Measurements from ENCODE around the gene DUSP22. TPM values are rescaled to one million over a fixed set of nuclear protein-coding genes. Genes with fewer than 3 reads are reported as not detected.

Gene DUSP22
- total RNA-seq, 1 donor from 2014 or later, result 22.0 TPM

DNA sequence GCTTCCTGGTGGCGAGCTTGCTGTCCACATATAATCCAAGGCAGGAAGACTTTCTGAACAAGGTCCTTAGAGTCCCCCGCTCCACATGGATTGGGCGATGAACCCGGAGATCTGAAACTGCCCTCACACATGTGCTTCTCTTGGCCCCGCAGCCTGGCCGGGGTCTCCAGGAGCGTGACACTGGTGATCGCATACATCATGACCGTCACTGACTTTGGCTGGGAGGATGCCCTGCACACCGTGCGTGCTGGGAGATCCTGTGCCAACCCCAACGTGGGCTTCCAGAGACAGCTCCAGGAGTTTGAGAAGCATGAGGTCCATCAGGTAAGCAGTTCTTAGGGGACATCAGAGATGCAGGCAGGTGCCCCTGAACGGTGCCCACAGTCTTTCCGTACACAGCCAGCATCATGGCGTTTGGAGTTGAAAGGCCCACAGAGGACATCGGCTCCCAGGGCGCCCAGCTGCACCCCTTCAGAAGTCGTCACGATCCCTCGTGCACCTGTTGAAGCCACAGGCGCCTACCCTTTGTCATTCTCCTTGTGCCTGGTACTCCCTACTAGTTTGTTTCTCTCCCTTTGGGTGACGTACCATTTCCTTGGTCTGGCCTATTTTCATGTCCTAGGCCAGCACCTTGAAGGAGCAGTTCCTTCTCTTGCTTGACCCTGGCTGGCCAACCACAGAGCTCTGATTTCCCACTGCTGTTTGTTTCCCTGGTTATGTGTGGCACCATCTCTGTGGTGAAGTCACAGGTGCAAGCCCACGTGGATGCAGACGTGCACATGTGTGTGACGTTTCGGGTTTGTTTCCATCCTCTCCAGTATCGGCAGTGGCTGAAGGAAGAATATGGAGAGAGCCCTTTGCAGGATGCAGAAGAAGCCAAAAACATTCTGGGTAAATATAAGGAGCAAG lies 55.9 kb downstream of the DUSP22 start:
- Mint-ChIP-seq H3K9me3 (no peaks in the 10 kb centered on the region), H3K27ac (no peak overlapping the region), H3K36me3 (ENCODE audit: low read depth) (peaks cover 7% of the 10 kb centered on the region), H3K27me3 (ENCODE audit: insufficient read depth) (peaks cover 2% of the 10 kb centered on the region), H3K4me3 (no peak overlapping the region), H3K4me1 (ENCODE audit: low read depth) (no peaks in the 10 kb centered on the region)
- no peak for DNase-seq (ENCODE audit: low spot score)
- intact Hi-C loops (cut with micrococcal nuclease), result no loop called here

DNA sequence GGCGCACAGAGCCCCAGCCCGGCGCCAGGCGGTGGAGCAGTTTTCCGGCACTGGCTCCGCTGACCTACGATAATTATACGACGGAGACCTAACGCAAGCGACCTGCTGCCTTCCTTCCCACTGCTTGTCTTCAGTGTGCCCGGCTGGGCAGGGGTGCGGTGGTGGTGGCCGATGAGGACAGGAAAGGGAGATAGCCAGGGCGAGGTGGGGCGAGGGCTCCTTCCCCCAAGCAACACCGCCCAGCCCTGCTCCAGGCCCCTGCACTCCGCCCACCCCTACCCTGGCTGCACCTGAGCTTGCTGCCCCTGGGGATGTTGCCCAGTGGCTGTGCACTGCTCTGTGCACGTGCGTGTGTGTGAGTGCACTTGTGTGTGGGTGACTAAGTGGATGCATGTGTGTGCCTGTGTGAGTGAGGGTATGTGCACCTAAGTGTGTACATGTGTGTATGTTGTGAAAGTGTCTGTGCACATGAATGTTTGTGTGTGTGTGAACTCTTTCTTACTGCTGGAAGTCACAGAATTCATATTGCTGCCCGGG lies 56.6 kb downstream of the DUSP22 start:
- peaks cover 7% of the 10 kb centered on the region for H3K36me3 Mint-ChIP-seq (ENCODE audit: low read depth)
- peaks cover 2% of the 10 kb centered on the region for H3K27me3 Mint-ChIP-seq (ENCODE audit: insufficient read depth)
- H3K4me1 Mint-ChIP-seq (ENCODE audit: low read depth), result no peaks in the 10 kb centered on the region
- intact Hi-C loops (cut with micrococcal nuclease), result no loop called here
- DNase-seq (ENCODE audit: low spot score), result no peak
- H3K27ac Mint-ChIP-seq, result no peak overlapping the region
- H3K4me3 Mint-ChIP-seq, result no peak overlapping the region
- no peaks in the 10 kb centered on the region for H3K9me3 Mint-ChIP-seq

DNA sequence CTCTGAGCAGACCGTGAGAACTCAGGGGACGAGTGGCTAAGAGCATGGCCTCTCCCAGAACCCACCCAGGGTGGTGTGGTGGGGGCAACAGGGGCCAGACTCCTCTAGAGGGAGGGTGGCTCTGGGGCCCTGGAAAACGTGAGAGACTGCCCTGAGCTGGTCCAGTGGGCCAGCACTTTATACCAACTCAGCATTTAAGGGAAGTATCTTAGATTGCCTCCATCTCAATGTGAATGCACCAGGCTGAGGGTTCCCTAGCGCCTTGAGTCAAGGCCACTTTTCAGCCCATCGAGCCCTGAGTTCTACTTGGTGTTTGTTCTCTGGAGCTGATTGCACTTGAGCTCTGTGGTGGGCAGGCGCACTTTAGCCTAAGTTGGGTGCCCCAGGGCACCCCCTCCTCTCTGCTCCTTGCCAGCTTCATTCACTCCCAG lies 57.2 kb downstream of the DUSP22 start:
- H3K4me1 Mint-ChIP-seq (ENCODE audit: low read depth), result no peaks in the 10 kb centered on the region
- peaks cover 7% of the 10 kb centered on the region for H3K36me3 Mint-ChIP-seq (ENCODE audit: low read depth)
- H3K27me3 Mint-ChIP-seq (ENCODE audit: insufficient read depth), result no peaks in the 10 kb centered on the region
- H3K27ac Mint-ChIP-seq, result no peak overlapping the region
- no peaks in the 10 kb centered on the region for H3K9me3 Mint-ChIP-seq
- no peak overlapping the region for H3K4me3 Mint-ChIP-seq
- intact Hi-C loops (cut with micrococcal nuclease), result no loop called here
- no peak for DNase-seq (ENCODE audit: low spot score)

DNA sequence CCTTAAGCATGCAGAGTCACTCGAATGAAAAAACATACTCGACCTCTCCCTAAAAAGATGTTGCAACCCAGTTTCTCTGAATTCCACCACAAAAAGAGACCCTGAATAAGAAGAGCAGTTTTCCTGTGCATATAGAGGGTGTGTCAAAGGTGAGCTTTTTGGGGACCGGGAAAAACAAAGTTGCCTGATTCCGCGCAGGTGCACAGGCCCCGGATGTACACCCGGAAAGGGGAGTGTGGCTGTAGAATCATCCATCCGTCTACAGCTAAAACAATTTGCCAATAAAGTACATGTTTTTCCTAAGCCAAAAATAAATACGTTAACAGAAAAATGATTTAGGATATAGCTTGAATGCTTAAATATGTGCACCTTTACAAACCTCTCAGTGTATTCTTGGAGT lies 58.1 kb downstream of the DUSP22 start:
- Mint-ChIP-seq H3K36me3 (ENCODE audit: low read depth) (peaks cover 7% of the 10 kb centered on the region), H3K27me3 (ENCODE audit: insufficient read depth) (no peaks in the 10 kb centered on the region), H3K9me3 (no peaks in the 10 kb centered on the region), H3K4me1 (ENCODE audit: low read depth) (no peaks in the 10 kb centered on the region), H3K27ac (no peak overlapping the region), H3K4me3 (no peak overlapping the region)
- DNase-seq (ENCODE audit: low spot score), result no peak
- intact Hi-C loops (cut with micrococcal nuclease), result no loop called here

DNA sequence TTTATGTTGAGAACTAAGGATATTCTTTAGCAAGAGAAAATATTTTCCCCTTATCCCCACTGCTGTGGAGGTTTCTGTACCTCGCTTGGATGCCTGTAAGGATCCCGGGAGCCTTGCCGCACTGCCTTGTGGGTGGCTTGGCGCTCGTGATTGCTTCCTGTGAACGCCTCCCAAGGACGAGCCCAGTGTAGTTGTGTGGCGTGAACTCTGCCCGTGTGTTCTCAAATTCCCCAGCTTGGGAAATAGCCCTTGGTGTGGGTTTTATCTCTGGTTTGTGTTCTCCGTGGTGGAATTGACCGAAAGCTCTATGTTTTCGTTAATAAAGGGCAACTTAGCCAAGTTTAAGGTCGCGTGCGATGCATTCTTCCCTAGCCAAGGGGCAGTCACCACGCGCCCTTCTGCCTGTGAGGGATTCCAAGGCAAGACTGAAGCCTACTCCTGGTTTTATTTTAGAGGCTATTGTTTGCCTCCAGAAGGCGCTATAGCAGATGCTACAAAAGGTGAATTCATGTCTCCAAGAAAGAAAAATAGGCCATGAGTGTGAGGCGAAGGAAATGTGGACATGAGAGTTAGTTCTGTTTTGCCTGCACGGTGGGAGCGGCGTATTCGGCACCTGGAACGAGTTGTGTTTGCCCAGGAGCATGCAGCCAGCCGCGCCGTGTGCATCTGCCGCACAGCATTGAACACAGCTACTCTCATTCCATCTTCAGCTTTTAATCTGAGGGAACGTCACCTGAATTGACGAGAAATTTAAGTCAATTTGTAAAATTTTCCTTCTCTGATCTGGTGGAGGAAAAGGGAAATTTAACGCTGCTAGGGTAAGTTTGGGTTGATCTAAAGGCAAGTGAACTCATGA lies 59.0 kb downstream of the DUSP22 start:
- H3K27me3 Mint-ChIP-seq (ENCODE audit: insufficient read depth), result no peaks in the 10 kb centered on the region
- no peak for DNase-seq (ENCODE audit: low spot score)
- H3K4me1 Mint-ChIP-seq (ENCODE audit: low read depth), result no peaks in the 10 kb centered on the region
- H3K36me3 Mint-ChIP-seq (ENCODE audit: low read depth), result peaks cover 7% of the 10 kb centered on the region
- no peak overlapping the region for H3K4me3 Mint-ChIP-seq
- no peaks in the 10 kb centered on the region for H3K9me3 Mint-ChIP-seq
- no peak overlapping the region for H3K27ac Mint-ChIP-seq
- intact Hi-C loops (cut with micrococcal nuclease), result no loop called here

DNA sequence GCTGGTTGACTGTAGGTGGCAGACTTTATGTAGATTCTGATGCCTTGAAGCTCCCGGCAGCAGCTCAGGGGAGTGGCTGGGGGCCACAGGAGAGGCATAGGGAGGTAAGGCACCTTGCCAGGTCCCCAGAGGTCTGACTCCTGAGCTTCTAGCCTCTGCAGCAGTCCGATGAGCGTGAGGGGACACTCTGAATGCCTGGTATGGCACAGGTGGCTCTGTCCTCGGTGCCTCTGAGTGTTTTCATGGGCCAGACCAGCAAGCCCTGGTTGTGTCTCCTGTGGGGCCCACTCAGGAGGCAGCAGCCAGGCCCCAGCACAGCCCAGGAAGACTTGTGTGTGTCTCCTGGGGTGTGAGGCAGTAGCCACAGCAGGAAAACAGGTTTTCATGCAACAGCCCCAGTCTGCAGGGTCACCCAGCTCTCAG lies 59.6 kb downstream of the DUSP22 start:
- no peaks in the 10 kb centered on the region for H3K27me3 Mint-ChIP-seq (ENCODE audit: insufficient read depth)
- H3K4me3 Mint-ChIP-seq, result no peak overlapping the region
- no peak for DNase-seq (ENCODE audit: low spot score)
- H3K36me3 Mint-ChIP-seq (ENCODE audit: low read depth), result peaks cover 7% of the 10 kb centered on the region
- no peak overlapping the region for H3K27ac Mint-ChIP-seq
- H3K4me1 Mint-ChIP-seq (ENCODE audit: low read depth), result peaks cover 1% of the 10 kb centered on the region
- intact Hi-C loops (cut with micrococcal nuclease), result no loop called here
- no peaks in the 10 kb centered on the region for H3K9me3 Mint-ChIP-seq

DNA sequence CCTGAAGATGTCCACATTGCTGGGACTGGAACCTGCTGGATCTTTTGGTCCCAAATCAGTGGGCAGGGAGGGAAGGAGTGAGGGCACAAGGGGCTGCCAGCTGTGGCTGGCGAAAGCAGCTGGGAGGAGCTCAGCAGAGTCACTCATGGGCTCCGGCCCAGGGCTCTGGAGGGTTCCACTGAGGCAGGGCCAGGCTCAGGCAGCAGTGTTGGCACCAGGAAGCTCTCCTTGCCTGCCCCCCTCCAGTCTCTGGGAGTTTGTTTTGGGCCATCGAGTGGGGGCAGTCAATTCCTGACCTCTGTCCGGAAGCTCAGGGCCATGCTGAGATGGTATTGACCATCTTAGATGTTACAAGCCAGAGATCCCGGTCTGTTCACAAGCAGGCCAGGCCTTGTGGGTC lies 60.2 kb downstream of the DUSP22 start:
- DNase-seq (ENCODE audit: low spot score), result no peak
- no peak overlapping the region for H3K4me3 Mint-ChIP-seq
- H3K27ac Mint-ChIP-seq, result no peak overlapping the region
- H3K36me3 Mint-ChIP-seq (ENCODE audit: low read depth), result peaks cover 7% of the 10 kb centered on the region
- H3K9me3 Mint-ChIP-seq, result no peaks in the 10 kb centered on the region
- H3K4me1 Mint-ChIP-seq (ENCODE audit: low read depth), result peaks cover 4% of the 10 kb centered on the region
- no peaks in the 10 kb centered on the region for H3K27me3 Mint-ChIP-seq (ENCODE audit: insufficient read depth)
- intact Hi-C loops (cut with micrococcal nuclease), result no loop called here

DNA sequence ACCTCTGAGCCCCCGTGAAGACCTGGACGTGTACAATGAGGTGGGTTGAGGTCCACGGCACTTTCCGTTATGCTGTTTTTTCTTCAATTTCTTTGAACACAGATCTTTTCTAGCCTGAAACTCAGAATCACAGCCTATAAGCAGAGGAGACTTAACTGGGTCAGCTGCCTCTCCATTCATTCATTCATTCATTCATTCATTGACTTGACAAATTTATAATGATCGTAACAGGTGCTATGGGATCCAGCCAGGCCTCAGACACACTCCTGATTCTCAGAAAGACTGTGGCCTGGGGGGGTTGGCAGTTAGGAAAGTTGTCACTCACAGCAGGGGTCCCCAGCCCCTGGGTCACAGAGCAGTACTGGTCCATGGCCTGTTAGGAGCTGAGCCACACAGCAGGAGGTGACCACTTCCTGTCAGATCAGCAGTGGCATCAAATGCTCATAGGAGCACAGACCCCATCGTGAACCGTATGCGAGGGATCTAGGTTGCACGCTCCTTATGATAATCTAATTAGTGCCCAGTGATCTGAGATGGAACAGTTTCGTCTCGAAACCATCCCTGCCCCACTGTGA lies 60.7 kb downstream of the DUSP22 start:
- intact Hi-C loops (cut with micrococcal nuclease), result no loop called here
- Mint-ChIP-seq H3K27me3 (ENCODE audit: insufficient read depth) (no peaks in the 10 kb centered on the region), H3K4me1 (ENCODE audit: low read depth) (peaks cover 4% of the 10 kb centered on the region), H3K27ac (no peak overlapping the region), H3K9me3 (no peaks in the 10 kb centered on the region), H3K4me3 (no peak overlapping the region), H3K36me3 (ENCODE audit: low read depth) (peaks cover 7% of the 10 kb centered on the region)
- DNase-seq (ENCODE audit: low spot score), result no peak

DNA sequence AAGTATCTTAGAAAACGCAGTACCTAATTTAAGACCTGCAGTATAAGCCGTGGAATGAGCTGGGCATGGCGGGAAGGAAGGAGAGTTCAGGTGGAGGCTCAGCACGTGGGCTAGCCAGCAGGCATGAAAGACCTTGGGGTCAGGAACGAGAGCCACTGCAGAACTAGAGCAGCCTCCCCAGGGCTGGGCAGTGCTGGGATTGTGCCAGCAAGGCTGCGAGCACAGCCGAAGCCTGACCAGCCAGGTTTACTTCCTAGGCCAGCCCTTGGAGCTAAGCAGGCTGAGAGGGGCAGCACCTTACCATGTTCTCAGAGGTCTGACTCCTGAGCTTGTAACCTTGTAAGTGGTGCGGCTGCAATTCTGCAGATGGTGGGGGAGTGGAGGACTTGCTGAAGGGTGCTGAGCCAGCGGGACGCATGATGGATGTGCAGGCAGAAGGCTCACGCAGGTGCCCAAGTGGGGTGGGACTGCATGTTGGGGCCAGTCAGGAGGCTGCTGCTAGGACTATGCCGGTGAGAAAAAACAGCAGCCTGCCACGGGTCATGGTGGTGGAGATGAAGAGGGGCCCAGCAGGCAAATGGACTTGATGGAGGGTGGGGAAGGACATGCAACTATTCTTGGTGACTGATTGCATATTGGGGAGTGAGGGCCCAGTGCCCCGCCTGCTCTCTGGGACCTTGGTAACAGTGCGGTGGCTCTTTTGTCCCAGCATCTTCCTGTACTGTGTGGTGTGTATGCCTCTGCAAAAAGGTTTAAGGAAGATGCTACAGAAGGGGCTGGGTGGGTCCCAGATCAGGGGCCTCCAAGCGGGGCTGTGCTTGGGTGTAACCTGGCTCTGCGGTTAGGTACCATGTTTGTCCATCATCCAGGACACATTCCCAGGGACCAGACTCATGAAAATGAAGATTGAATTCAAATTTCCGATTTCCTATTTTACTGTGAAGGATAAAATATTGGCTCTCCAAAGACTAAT lies 61.6 kb downstream of the DUSP22 start:
- Mint-ChIP-seq H3K36me3 (ENCODE audit: low read depth) (peaks cover 2% of the 10 kb centered on the region), H3K27me3 (ENCODE audit: insufficient read depth) (no peaks in the 10 kb centered on the region), H3K4me1 (ENCODE audit: low read depth) (peaks cover 4% of the 10 kb centered on the region), H3K4me3 (no peak overlapping the region), H3K9me3 (no peaks in the 10 kb centered on the region), H3K27ac (no peak overlapping the region)
- DNase-seq (ENCODE audit: low spot score), result no peak
- intact Hi-C loops (cut with micrococcal nuclease), result no loop called here

DNA sequence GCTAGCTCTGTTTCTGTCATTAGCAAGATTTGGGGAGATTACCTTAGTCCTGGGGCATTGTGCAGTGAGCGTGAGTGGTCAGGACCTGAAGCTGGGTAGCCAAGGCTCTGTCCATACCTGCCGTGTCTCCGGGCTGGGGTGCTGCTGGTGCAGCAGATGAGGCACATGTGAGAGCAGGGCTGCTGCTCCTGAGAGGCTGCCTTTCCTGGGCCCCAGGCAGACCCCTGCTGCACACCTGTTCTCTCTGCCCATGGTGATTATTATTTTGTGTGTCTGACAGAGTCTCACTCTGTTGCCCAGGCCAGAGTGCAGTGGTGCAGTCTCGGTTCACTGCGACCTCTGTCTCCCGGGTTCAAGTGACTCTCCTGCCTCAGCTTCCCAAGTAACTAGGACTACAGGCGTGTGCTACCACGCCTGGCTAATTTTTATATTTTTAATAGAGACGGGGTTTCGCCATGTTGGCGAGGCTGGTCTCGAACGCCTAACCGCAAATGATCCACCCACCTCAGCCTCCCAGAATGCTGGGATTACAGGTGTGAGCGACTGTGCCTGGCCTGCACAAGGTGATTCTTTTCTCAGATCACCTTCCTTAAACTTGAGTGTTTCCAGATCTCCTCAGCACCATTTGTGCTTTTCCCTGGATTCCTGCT lies 62.5 kb downstream of the DUSP22 start:
- no peak for DNase-seq (ENCODE audit: low spot score)
- Mint-ChIP-seq H3K9me3 (no peaks in the 10 kb centered on the region), H3K27me3 (ENCODE audit: insufficient read depth) (no peaks in the 10 kb centered on the region), H3K27ac (no peak overlapping the region), H3K4me1 (ENCODE audit: low read depth) (peaks cover 4% of the 10 kb centered on the region), H3K36me3 (ENCODE audit: low read depth) (peaks cover 2% of the 10 kb centered on the region), H3K4me3 (no peak overlapping the region)
- intact Hi-C loops (cut with micrococcal nuclease), result no loop called here

DNA sequence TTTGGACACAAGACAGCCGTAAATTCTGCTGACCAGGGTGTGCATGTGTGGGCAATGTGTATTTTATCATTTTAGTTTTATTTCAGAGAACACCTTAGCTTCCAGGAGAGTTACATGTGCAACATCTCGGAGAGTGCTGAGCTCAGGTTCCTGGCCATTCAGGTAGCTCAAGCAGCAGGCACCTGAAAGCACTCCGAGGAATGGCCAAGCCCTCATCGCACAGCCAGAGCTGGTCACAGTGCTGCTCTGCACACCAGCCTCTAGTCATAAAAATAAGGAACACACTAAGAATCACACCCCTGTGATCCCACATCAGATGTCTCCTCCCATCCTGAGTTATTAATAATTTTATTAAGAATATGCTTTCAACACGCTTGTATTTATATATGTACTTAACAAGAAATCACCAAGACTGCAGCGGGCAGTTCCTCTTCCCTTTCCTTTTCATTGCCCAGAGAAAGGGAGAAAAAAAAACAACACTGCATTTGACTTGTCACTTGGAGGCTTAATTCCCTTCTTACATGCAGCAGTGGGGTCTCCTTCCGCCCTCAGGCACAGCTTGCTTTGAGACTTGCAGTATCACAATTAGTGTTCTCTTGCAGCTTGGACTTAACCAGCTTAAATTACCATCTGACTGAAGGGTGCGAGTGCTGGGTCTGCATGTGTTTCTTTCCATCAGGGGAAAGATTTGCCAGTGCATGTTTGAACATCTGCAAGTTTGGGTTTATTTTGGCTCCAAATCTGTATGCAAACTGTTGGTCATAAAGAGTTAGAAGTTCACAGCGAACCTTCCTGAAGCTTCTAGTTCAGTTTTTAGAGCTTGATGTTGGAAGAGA lies 63.3 kb downstream of the DUSP22 start:
- Mint-ChIP-seq H3K27me3 (ENCODE audit: insufficient read depth) (no peaks in the 10 kb centered on the region), H3K4me1 (ENCODE audit: low read depth) (peaks cover 4% of the 10 kb centered on the region), H3K36me3 (ENCODE audit: low read depth) (peaks cover 2% of the 10 kb centered on the region), H3K27ac (no peak overlapping the region), H3K4me3 (no peak overlapping the region), H3K9me3 (no peaks in the 10 kb centered on the region)
- intact Hi-C loops (cut with micrococcal nuclease), result no loop called here
- no peak for DNase-seq (ENCODE audit: low spot score)
